HepG2 (cell line): ENCODE data around the gene ABCB4. TPM values are rescaled to one million over a fixed set of nuclear protein-coding genes. Genes with fewer than 3 reads are reported as not detected.

Experiments
- DNMT1 ChIP-seq: sonication (generic); formaldehyde crosslinking; IDR thresholded peaks from 2 replicates; pipeline ENCODE4 v1.5.1; 2020; ENCODE audit warnings: mild to moderate bottlenecking, missing genetic modification reagents
- GATAD2A ChIP-seq: IDR thresholded peaks from 2 replicates; pipeline ENCODE4 v1.6.1; 2016
- GMEB2 ChIP-seq: IDR thresholded peaks from 2 replicates; pipeline ENCODE4 v1.6.1; 2016; ENCODE audit warnings: missing biosample characterization, missing genetic modification reagents, low read depth
- HMG20B ChIP-seq: conservative IDR thresholded peaks from 2 replicates; pipeline ENCODE4 v1.6.1; 2016; ENCODE audit warnings: missing genetic modification reagents, missing compliant biosample characterization
- IRF2 ChIP-seq: IDR thresholded peaks from 2 replicates; pipeline ENCODE4 v1.6.1; 2018; ENCODE audit warnings: missing genetic modification reagents, missing compliant biosample characterization
- KDM1A ChIP-seq: IDR thresholded peaks from 2 replicates; pipeline ENCODE4 v1.6.1; 2016; ENCODE audit warnings: missing compliant biosample characterization
- NAIF1 ChIP-seq: sonication (generic); formaldehyde crosslinking; IDR thresholded peaks from 2 replicates; pipeline ENCODE4 v1.5.0; 2020; ENCODE audit warnings: mild to moderate bottlenecking, missing genetic modification reagents, borderline replicate concordance
- PAF1 ChIP-seq: IDR thresholded peaks from 2 replicates; pipeline ENCODE4 v1.6.1; 2016; ENCODE audit warnings: missing genetic modification reagents, missing compliant biosample characterization
- PATZ1 ChIP-seq: sonication (generic); formaldehyde crosslinking; IDR thresholded peaks from 2 replicates; pipeline ENCODE4 v1.4.0; 2020; ENCODE audit warnings: missing genetic modification reagents
- POLR2A ChIP-seq, 2 experiments: IDR thresholded peaks; 2 replicates each; pipeline ENCODE4 v1.6.1; 2011; ENCODE audit warnings: low read depth in 2 of 2, low read length in 2 of 2, mild to moderate bottlenecking in 1 of 2, moderate library complexity in 1 of 2; ENCODE audit not compliant: insufficient read depth in 1 of 2
- SMARCE1 ChIP-seq: fragments of 450-650 bp; IDR thresholded peaks from 2 replicates; pipeline ENCODE4 v1.6.1; 2017; ENCODE audit warnings: borderline replicate concordance
- SNAPC5 ChIP-seq: sonication (generic); formaldehyde crosslinking; IDR thresholded peaks from 2 replicates; pipeline ENCODE4 v1.8.1; 2023; ENCODE audit warnings: mild to moderate bottlenecking, missing genetic modification reagents, borderline replicate concordance
- SUZ12 ChIP-seq: fragments of 150-350 bp; IDR thresholded peaks from 2 replicates; pipeline ENCODE4 v1.6.1; 2014; ENCODE audit warnings: low read depth, low read length
- TP53 ChIP-seq: sonication (generic); formaldehyde crosslinking; conservative IDR thresholded peaks from 2 replicates; pipeline ENCODE4 v1.4.0; 2020; ENCODE audit warnings: missing genetic modification reagents
- XRCC5 ChIP-seq: fragments of 200-400 bp; formaldehyde crosslinking; optimal IDR thresholded peaks from 2 replicates; pipeline ENCODE3; 2017; ENCODE audit warnings: mild to moderate bottlenecking, low read length
- ZEB1 ChIP-seq: IDR thresholded peaks from 2 replicates; pipeline ENCODE4 v1.6.1; 2012; ENCODE audit warnings: mild to moderate bottlenecking, low read depth, inconsistent platforms; ENCODE audit not compliant: insufficient replicate concordance
- ZKSCAN8 ChIP-seq: IDR thresholded peaks from 2 replicates; pipeline ENCODE4 v1.6.1; 2016; ENCODE audit warnings: borderline replicate concordance, missing genetic modification reagents, missing compliant biosample characterization
- ZNF232 ChIP-seq: sonication (generic); formaldehyde crosslinking; IDR thresholded peaks from 2 replicates; pipeline ENCODE4 v1.4.0; 2020; ENCODE audit warnings: missing genetic modification reagents, borderline replicate concordance
- ZNF558 ChIP-seq: sonication (generic); formaldehyde crosslinking; IDR thresholded peaks from 2 replicates; pipeline ENCODE4 v1.9.0; 2022; ENCODE audit warnings: mild to moderate bottlenecking, missing genetic modification reagents, borderline replicate concordance
- ZNF574 ChIP-seq: sonication (generic); formaldehyde crosslinking; IDR thresholded peaks from 2 replicates; pipeline ENCODE4 v1.4.0; 2020; ENCODE audit warnings: missing genetic modification reagents
- ZNF772 ChIP-seq: sonication (generic); formaldehyde crosslinking; IDR thresholded peaks from 2 replicates; pipeline ENCODE4 v1.5.0; 2020; ENCODE audit warnings: mild to moderate bottlenecking, missing genetic modification reagents
- ZNF841 ChIP-seq: sonication (generic); formaldehyde crosslinking; IDR thresholded peaks from 2 replicates; pipeline ENCODE4 v1.8.1; 2023; ENCODE audit warnings: missing genetic modification reagents, borderline replicate concordance
- ZSCAN25 ChIP-seq: sonication (generic); formaldehyde crosslinking; IDR thresholded peaks from 2 replicates; pipeline ENCODE4 v1.8.0; 2022; ENCODE audit warnings: mild to moderate bottlenecking, missing genetic modification reagents
- polyA plus RNA-seq, 8 experiments: library from polyadenylated mRNA; depleted of rRNA in 3 of 8; stranded (reverse) in 7 of 8; unstranded in 1 of 8; fragments of >200 nt; fragmentation: Illumina TruSeq in 4 of 8; extraction: Trizol in 4 of 8; gene quantifications; 2 replicates each; pipeline versions ENCODE4 v1.2.1 to v1.2.3, GENCODE V29; 2011 to 2016; ENCODE audit warnings: low read depth in 4 of 8, missing spikeins in 1 of 8, mixed read lengths in 1 of 8; ENCODE audit not compliant: insufficient read depth in 1 of 8
- total RNA-seq, 5 experiments: library from RNA; depleted of rRNA; stranded (reverse); fragments of >200 nt; fragmentation: Illumina TruSeq; extraction: Trizol; gene quantifications; 2 replicates each; pipeline ENCODE4 v1.2.3, GENCODE V29; 2016; ENCODE audit warnings: low read depth in 1 of 5

Gene ABCB4
- total and polyA plus RNA-seq, 2 of the 13 experiments (the other 11 are each of a cell fraction or from before 2014, with no cell fraction given), result 18.0 to 32.4 TPM

GRCh38 chr7:87463982-87464381 lies 11.5 kb downstream of the ABCB4 start (continued):
- TF ChIP-seq GATAD2A (peak; percentile 94), ZNF841 (no peak), KDM1A (CRISPR knock-in tag) (peak; percentile 36; the same call in 1 of the 2 replicates), ZEB1 (peak; percentile 79), IRF2 (CRISPR knock-in tag) (peak; percentile 63; the same call in 1 of the 2 replicates), ZKSCAN8 (CRISPR knock-in tag) (0 out of 2 replicates have a peak, but pooled peaks have one; percentile 41), SNAPC5 (CRISPR knock-in tag) (no peak), GMEB2 (CRISPR knock-in tag) (no peak), PAF1 (CRISPR knock-in tag) (no peak), ZSCAN25 (CRISPR knock-in tag) (peak; percentile 54; the same call in 1 of the 2 replicates), HMG20B (CRISPR knock-in tag) (no peak), SMARCE1 (no peak), PATZ1 (CRISPR knock-in tag) (peak; percentile 74), SUZ12 (no peak), ZNF232 (CRISPR knock-in tag) (0 out of 2 replicates have a peak, but pooled peaks have one; percentile 30), DNMT1 (CRISPR knock-in tag) (no peak), NAIF1 (no peak), POLR2A (IDR thresholded peaks at IDR 0.05; ENCODE audit: insufficient read depth in 1 of 2, low read depth in 2 of 2, low read length in 2 of 2) (no peak), TP53 (no peak; the same call in 1 of the 2 replicates), ZNF558 (CRISPR knock-in tag) (no peak), XRCC5 (peak; percentile 52), ZNF574 (peak; percentile 42; the same call in 1 of the 2 replicates), ZNF772 (CRISPR knock-in tag) (no peak)
